GM23338 (cell line): ENCODE measurements around the gene FUNDC1. TPM values are rescaled to one million over a fixed set of nuclear protein-coding genes. Genes with fewer than 3 reads are reported as not detected.

Experiments used
- ATAC-seq: fragments of 200-7000 bp; cut with Tn5 transposase; 3 replicates; pipeline ENCODE4 v1.9.1; 2020
- DNase-seq: peaks from one replicate; pipeline ENCODE4 v3.0.0-alpha.2; 2015; ENCODE audit warnings: low spot score
- H2AFZ ChIP-seq: fragments of 200-600 bp; sonication (generic); 2 replicates; pipeline ENCODE4 v1.8.0; 2016; ENCODE audit warnings: antibody characterized with exemption, mild to moderate bottlenecking, moderate library complexity
- H3F3A ChIP-seq: fragments of 200-600 bp; sonication (generic); replicated peaks from 2 replicates; pipeline ENCODE4 v1.8.0; 2017; ENCODE audit warnings: antibody characterized with exemption, mixed run types, low read depth
- H3K27ac ChIP-seq: fragments of 200-600 bp; sonication (generic); 2 replicates; pipeline ENCODE4 v1.6.1; 2016; ENCODE audit warnings: low read depth
- H3K27me3 ChIP-seq: fragments of 200-600 bp; sonication (generic); 2 replicates; pipeline ENCODE4 v1.8.0; 2016; ENCODE audit warnings: mild to moderate bottlenecking, mixed run types, moderate library complexity; ENCODE audit not compliant: insufficient read depth
- H3K36me3 ChIP-seq: fragments of 200-600 bp; sonication (generic); 2 replicates; pipeline ENCODE4 v1.8.0; 2016; ENCODE audit warnings: mild to moderate bottlenecking; ENCODE audit not compliant: insufficient read depth
- H3K4me1 ChIP-seq: fragments of 200-600 bp; sonication (generic); 2 replicates; pipeline ENCODE4 v1.8.0; 2016; ENCODE audit warnings: mild to moderate bottlenecking, moderate library complexity; ENCODE audit not compliant: insufficient read depth
- H3K4me2 ChIP-seq: fragments of 200-600 bp; sonication (generic); 2 replicates; pipeline ENCODE4 v1.7.1; 2017; ENCODE audit warnings: mixed run types
- H3K4me3 ChIP-seq: fragments of 200-600 bp; sonication (generic); 2 replicates; pipeline ENCODE4 v1.6.1; 2016; ENCODE audit warnings: mixed run types
- H3K79me2 ChIP-seq: fragments of 200-600 bp; sonication (generic); replicated peaks from 2 replicates; pipeline ENCODE4 v1.8.0; 2017; ENCODE audit warnings: mild to moderate bottlenecking; ENCODE audit not compliant: insufficient read depth
- H3K9me2 ChIP-seq: fragments of 200-600 bp; sonication (generic); 2 replicates; pipeline ENCODE4 v1.8.0; 2017; ENCODE audit not compliant: insufficient read depth
- H4K20me1 ChIP-seq: fragments of 200-600 bp; sonication (generic); replicated peaks from 2 replicates; pipeline ENCODE4 v1.8.0; 2017; ENCODE audit warnings: mild to moderate bottlenecking; ENCODE audit not compliant: insufficient read depth
- H3K27ac Mint-ChIP-seq: 2 replicates; pipeline ENCODE4 v1.8.0; 2020; ENCODE audit warnings: inconsistent platforms, mild to moderate bottlenecking, moderate library complexity, mixed read lengths
- H3K27me3 Mint-ChIP-seq: 3 replicates; pipeline ENCODE4 v1.8.0; 2022; ENCODE audit warnings: low read depth, mild to moderate bottlenecking, moderate library complexity, mixed read lengths, inconsistent platforms; ENCODE audit not compliant: insufficient read depth, poor library complexity
- H3K36me3 Mint-ChIP-seq: 3 replicates; pipeline ENCODE4 v1.8.0; 2021; ENCODE audit warnings: low read depth, mild to moderate bottlenecking, inconsistent platforms, moderate library complexity, mixed read lengths
- H3K4me1 Mint-ChIP-seq: 3 replicates; pipeline ENCODE4 v1.8.0; 2020; ENCODE audit warnings: mild to moderate bottlenecking, inconsistent platforms, mixed read lengths
- H3K4me3 Mint-ChIP-seq: 3 replicates; pipeline ENCODE4 v1.8.0; 2021; ENCODE audit warnings: moderate library complexity, mild to moderate bottlenecking, inconsistent platforms, mixed read lengths
- H3K9me3 Mint-ChIP-seq: 3 replicates; pipeline ENCODE4 v1.8.0; 2020; ENCODE audit warnings: moderate library complexity, mild to moderate bottlenecking, inconsistent platforms, mixed read lengths
- CREB1 ChIP-seq: fragments of 250-450 bp; sonication (Bioruptor Pico); IDR thresholded peaks from 2 replicates; pipeline ENCODE4 v1.5.0; 2020; ENCODE audit warnings: low read depth, mild to moderate bottlenecking, moderate library complexity
- CTCF ChIP-seq, 2 experiments: fragments of 200-600 bp in 1 of 2; sonication (generic) in 1 of 2; conservative IDR thresholded peaks; 2 replicates each; pipeline versions ENCODE4 v1.5.1 to v1.6.1; 2016 to 2017; ENCODE audit warnings: antibody characterized with exemption in 2 of 2, low read depth in 2 of 2, mild to moderate bottlenecking in 2 of 2, moderate library complexity in 1 of 2
- EZH2 ChIP-seq: fragments of 200-600 bp; sonication (generic); IDR thresholded peaks from one replicate; pipeline ENCODE4 v1.8.0; 2017; ENCODE audit warnings: antibody characterized with exemption, mild to moderate bottlenecking, low read depth; ENCODE audit not compliant: unreplicated experiment
- ZNF114 ChIP-seq: fragments of 250-450 bp; sonication (Bioruptor Pico); IDR thresholded peaks from 2 replicates; pipeline ENCODE4 v1.5.0; 2020; ENCODE audit warnings: mild to moderate bottlenecking, moderate library complexity
- ZNF462 ChIP-seq: fragments of 250-450 bp; sonication (Bioruptor Pico); IDR thresholded peaks from 2 replicates; pipeline ENCODE4 v1.5.0; 2020; ENCODE audit warnings: mild to moderate bottlenecking, moderate library complexity
- polyA plus RNA-seq: library from polyadenylated mRNA; unstranded; fragments of >200 nt; fragmentation: Nextera tagmentation; extraction: Ambion mirVana; gene quantifications from 2 replicates; pipeline ENCODE4 v1.2.1, GENCODE V29; 2016
- total RNA-seq: library from RNA; depleted of rRNA; stranded (reverse); fragments of >200 nt; shearing (Covaris generic); gene quantifications from 2 replicates; pipeline ENCODE4 v1.2.3, GENCODE V29; 2014

The FUNDC1 gene
- total and polyA plus RNA-seq, 2 experiments from 2014 or later: 10.0 to 44.0 TPM

GRCh38 chrX:44514272-44514671 lies 28.4 kb downstream of the FUNDC1 start:
- H3K9me3 Mint-ChIP-seq: no peaks in the 10 kb centered on the region
- DNase-seq (no peak), ATAC-seq (no peak)
- H4K20me1 ChIP-seq: no peaks in the 10 kb centered on the region
- H3K27ac ChIP-seq: no peak overlapping the region
- H3K36me3 ChIP-seq: no peaks in the 10 kb centered on the region
- H3K27me3 Mint-ChIP-seq: peaks cover 2% of the 10 kb centered on the region
- H3F3A ChIP-seq: no peaks in the 10 kb centered on the region
- H3K4me1 ChIP-seq: no peaks in the 10 kb centered on the region
- H2AFZ ChIP-seq: no peak overlapping the region
- H3K79me2 ChIP-seq: no peaks in the 10 kb centered on the region
- H3K4me3 ChIP-seq: no peak overlapping the region
- no peaks in the 10 kb centered on the region for H3K9me2 ChIP-seq
- no peak overlapping the region for H3K27ac Mint-ChIP-seq
- no peak overlapping the region for H3K4me2 ChIP-seq
- TF ChIP-seq ZNF114 (CRISPR knock-in tag): no peak
- no peak for TF ChIP-seq ZNF462 (CRISPR knock-in tag)
- H3K4me3 Mint-ChIP-seq: no peak overlapping the region
- peaks cover 3% of the 10 kb centered on the region; the same call in 2 of the 3 replicates for H3K36me3 Mint-ChIP-seq
- no peaks in the 10 kb centered on the region for H3K27me3 ChIP-seq
- 0 out of 3 replicates have a peak, but pooled peaks cover 3% of the 10 kb centered on the region for H3K4me1 Mint-ChIP-seq

- Mint-ChIP-seq H3K36me3 (no peaks in the 10 kb centered on the region), H3K4me3 (no peak overlapping the region), H3K9me3 (no peaks in the 10 kb centered on the region; the same call in 2 of the 3 replicates), H3K27me3 (no peaks in the 10 kb centered on the region), H3K27ac (no peak overlapping the region), H3K4me1 (peaks cover 14% of the 10 kb centered on the region)
- DNase-seq (no peak), ATAC-seq (no peak)
- no peaks in the 10 kb centered on the region for H3F3A ChIP-seq
- H3K79me2 ChIP-seq: no peaks in the 10 kb centered on the region
- no peaks in the 10 kb centered on the region for H4K20me1 ChIP-seq
- H3K4me1 ChIP-seq: no peaks in the 10 kb centered on the region
- H2AFZ ChIP-seq: no peak overlapping the region
- peak overlapping the region; percentile 45 for H3K4me2 ChIP-seq
- H3K36me3 ChIP-seq: no peaks in the 10 kb centered on the region
- H3K27ac ChIP-seq: no peak overlapping the region
- H3K27me3 ChIP-seq: no peaks in the 10 kb centered on the region
- H3K9me2 ChIP-seq: no peaks in the 10 kb centered on the region
- H3K4me3 ChIP-seq: no peak overlapping the region
- TF ChIP-seq CTCF (conservative IDR thresholded peaks at IDR 0.05; ENCODE audit: low read depth in 2 of 2) (no peak), EZH2 (no peak), ZNF114 (CRISPR knock-in tag) (no peak), CREB1 (CRISPR knock-in tag) (no peak)
Observed at GRCh38 chrX:44507292-44507691, 35.4 kb downstream of the FUNDC1 start.
